Stimulated activated CD8-positive, alpha-beta memory T cell treated with anti-CD3 and anti-CD28 coated beads, Interleukin-12 subunit alpha, Interleukin-12 subunit beta, amount 100 ng/mL, for 4 hours (primary cell): Measurements from ENCODE around the gene ARID3B.

Experiments
- DNase-seq: peaks from one replicate; pipeline ENCODE4 v3.0.0-alpha.2; 2020; ENCODE audit warnings: low read depth

The ARID3B gene

GRCh38 chr15:74642734-74643664, 102.0 kb downstream of the ARID3B start:
- DNase-seq = no peak

- no peak for DNase-seq
These were observed 102.7 kb downstream of the ARID3B start for GRCh38 chr15:74643665-74644204.

- no peak for DNase-seq
These were observed 105.5 kb downstream of the ARID3B start for GRCh38 chr15:74646480-74646879.
